KG1 (cell line): Measurements from ENCODE around the gene SCUBE1.

ENCODE experiments used
- DNase-seq: peaks from one replicate; lab custom pipeline; 2025; lab: John Stamatoyannopoulos, UW

Gene SCUBE1

DNA sequence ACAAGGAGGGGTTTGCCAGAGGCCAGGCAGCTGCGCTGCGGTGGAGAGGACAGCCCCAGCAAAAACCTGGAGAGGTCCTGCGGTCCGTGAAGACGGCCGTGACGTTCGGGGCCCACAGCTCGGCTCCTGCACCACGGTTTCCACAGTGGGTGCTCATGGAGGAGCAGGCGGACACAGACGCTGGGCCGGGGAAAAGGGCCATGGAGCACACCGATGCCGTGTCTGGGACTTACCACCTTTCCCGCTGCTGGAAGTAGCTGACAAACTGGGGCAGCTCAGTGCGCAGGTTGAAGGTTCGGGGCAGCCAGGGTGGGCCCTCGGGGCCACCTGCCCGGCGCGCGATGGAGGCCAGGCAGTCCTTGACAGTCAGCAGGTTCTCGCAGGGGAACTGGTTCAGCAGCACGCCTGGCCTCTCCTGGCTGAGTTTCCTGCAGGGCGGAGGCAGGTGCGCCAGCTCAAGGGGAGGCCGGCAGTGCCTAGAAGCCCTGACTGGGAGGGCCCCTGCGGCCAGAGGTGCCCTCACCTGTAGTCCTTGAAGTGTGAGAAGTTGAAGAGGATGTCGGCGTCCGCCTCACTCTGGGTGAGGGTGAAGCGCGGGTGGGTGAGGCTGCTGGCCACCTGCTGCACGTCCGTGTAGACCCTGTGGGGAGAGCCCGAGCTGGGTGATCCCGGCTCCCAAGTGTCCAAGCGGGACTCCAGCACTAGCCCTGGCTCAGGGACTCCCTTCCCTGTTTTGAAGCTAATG lies 169.0 kb downstream of the SCUBE1 start:
- DNase-seq: no peak

DNA sequence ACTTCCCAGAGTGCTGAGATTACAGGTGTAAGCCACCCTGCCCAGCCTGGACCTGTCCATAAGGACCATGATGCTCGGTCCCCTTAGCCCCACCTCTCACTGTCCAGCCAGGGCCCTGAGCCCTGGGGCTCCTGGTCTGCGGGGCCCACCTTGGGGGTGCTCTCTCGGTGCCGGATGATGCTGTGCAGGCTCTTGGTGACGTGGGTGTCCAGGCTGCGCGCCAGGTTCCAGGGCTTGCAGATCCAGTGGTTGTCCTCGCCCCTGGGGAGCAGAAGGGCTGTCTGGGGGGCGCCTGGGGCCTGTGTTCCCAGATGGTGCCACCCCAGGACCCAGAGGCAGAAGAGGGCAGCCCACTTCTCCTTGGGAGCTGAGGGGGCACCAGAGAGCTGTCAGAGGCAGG lies 169.6 kb downstream of the SCUBE1 start:
- DNase-seq: no peak

GRCh38 chr22:43172191-43172590 lies 171.0 kb downstream of the SCUBE1 start:
- no peak for DNase-seq

GRCh38 chr22:43171607-43172006 lies 171.6 kb downstream of the SCUBE1 start:
- no peak for DNase-seq

DNA sequence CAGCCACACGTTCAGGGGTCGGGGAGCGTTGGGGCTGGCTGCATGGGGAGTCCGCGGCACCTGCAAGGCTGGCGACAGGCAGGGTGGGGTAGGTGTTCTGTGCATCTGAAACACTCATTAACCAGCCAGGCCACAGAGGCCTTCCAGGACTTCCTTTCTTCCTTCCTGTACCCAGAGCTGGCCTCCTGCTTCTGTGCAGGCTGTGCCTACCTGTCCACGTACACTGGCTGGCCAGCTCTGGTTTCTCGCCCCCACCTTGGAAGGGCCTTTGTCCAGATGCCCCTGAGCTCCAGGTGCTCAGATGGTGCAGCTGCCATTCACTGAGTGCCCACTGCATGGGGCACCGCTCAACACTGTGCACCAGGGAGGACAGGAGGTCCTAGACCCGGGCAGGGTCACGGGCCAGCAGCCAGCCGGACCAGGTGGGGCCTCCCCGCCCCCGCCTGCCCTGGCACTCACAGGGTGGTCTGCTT lies 172.1 kb downstream of the SCUBE1 start:
- no peak for DNase-seq

GRCh38 chr22:43170131-43170480 lies 173.1 kb downstream of the SCUBE1 start:
- DNase-seq: no peak

- no peak for DNase-seq
These were observed 173.7 kb downstream of the SCUBE1 start for GRCh38 chr22:43169310-43170130.

GRCh38 chr22:43168471-43169309 lies 174.5 kb downstream of the SCUBE1 start:
- DNase-seq: no peak

- DNase-seq: no peak
These were observed 176.1 kb downstream of the SCUBE1 start for GRCh38 chr22:43167001-43167589.

GRCh38 chr22:43166132-43166930 lies 176.8 kb downstream of the SCUBE1 start:
- DNase-seq: no peak

DNA sequence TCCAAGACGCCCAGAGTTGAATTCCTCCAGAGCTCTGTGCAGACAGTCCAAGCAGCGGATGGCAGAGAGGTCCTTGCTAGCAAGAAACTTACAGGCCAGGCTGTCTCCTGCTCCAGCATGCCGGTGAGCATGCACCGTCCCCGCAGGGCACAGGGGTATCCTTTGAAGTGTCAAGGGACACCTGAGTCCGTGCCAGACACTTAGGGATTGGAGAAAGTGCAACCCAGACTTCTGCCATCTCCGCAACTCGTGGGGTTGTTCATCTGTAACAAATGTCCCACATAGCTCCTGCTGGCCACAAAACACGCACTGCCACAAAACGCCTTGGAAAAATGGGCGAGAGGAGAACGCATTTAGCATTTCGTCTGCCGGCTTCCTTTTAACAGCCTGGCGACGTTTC lies 178.5 kb downstream of the SCUBE1 start:
- no peak for DNase-seq

DNA sequence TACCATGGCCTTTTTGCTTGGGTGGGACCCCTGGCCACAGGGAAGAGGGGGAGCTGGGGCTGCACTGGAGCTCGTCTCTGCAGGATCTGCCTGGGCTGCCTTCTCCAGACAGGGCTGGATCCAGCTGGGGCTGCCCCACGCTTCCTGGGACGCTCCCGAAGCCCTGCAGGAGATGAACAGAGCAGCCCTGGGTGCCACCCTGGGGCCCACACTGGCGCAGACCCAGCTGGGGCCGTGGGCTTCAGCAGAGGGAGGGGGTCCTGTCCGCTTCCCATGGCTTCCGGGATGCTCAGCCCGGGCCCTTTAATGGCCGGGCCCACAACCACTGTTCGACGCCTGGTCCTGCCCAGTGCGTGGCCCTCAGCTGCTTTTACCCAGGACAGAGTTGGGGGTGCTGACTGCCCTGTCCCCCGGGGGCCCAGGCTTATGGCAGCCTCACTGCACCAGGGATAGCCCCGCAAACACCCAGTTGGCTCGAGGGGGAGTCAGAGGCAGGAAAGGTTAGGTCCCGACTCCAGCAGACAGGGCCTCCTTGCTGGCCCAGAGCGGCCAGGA lies 179.9 kb downstream of the SCUBE1 start:
- DNase-seq: no peak

DNA sequence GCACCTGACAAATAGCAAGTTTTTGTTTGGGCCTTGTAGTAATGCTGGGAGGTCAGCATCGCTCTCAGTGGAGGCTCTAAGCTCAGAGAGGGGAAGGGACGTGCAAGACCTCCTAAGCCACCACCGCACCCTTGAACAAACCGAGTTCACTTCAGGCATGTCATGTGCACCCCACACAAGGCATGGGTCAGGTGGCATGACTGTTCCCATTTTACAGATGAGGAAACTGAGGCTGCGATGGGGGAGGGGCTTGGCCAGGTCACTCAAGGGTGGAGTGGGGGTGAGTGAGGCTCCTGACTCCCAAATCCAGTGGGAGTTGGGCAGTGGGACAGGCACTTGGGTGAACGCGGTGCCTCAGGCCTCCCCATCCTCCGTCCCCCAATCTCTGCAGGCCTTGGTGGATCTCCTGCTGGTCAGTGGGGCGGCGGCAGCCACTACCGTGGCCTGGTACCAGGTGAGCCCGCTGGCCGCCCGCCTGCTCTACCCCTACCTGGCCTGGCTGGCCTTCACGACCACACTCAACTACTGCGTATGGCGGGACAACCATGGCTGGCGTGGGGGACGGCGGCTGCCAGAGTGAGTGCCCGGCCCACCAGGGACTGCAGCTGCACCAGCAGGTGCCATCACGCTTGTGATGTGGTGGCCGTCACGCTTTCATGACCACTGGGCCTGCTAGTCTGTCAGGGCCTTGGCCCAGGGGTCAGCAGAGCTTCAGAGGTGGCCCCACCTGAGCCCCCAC lies 180.6 kb downstream of the SCUBE1 start:
- no peak for DNase-seq

GRCh38 chr22:43160497-43161126 lies 182.6 kb downstream of the SCUBE1 start:
- no peak for DNase-seq

DNA sequence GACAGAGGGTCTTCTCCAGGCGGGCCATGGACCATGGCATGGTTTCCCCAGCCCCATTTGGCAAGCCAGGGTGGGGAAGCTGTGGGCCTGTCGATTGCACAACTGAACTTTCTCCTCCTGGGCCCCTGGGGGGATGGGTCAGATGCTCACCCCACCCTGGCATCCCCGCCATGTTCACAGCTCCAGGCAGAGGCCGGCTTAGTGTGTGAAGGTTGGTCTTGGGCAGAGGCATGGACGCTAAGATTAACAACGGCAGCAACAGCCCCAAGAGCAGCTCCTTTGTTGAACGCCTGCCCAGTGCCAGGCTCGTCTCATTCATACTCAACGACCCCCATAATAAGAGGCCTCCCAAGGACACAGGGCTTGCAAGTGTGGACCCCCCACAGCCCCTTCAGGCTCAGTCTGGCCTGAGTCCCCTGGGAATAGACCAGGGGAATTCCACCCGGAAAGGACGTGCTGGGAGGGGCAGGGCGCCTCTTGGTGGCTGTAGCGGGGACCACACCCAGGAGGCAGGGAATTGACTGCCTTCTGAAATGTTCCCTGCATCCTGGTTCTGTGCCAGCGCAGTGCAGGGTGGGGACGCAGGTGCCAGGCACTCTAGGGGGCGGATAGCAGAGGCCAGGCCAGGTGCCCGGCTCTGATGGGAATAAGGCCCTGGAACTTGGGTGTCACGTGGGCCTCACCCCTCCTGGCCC lies 183.5 kb downstream of the SCUBE1 start:
- no peak for DNase-seq

DNA sequence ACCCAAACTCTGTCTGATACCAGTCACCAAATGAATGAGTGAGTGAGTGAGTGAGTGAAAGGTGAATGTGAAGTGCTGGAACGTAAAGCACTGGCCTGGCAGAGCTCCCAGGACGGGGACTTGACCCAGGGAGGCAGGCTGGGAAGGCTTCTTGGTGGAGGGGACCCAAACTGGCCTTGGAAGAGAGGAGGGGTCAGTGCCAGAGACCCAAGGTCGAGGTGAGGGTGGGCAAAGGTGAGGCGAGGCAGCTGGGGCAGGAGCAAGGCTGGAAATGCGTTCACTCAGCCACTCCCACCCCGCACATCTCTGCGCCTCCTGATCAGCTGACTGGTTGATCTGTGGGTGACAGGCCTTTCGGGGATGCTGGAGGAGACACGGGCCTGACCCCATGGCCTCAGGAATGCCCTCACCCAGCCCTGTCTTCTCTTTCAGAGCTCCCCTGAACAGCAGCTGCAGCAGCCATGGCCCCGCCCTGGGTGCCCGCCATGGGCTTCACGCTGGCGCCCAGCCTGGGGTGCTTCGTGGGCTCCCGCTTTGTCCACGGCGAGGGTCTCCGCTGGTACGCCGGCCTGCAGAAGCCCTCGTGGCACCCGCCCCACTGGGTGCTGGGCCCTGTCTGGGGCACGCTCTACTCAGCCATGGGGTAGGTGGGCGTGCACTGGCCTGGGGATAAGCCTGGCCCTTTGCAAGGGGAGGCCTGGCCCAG lies 184.2 kb downstream of the SCUBE1 start:
- DNase-seq: no peak

DNA sequence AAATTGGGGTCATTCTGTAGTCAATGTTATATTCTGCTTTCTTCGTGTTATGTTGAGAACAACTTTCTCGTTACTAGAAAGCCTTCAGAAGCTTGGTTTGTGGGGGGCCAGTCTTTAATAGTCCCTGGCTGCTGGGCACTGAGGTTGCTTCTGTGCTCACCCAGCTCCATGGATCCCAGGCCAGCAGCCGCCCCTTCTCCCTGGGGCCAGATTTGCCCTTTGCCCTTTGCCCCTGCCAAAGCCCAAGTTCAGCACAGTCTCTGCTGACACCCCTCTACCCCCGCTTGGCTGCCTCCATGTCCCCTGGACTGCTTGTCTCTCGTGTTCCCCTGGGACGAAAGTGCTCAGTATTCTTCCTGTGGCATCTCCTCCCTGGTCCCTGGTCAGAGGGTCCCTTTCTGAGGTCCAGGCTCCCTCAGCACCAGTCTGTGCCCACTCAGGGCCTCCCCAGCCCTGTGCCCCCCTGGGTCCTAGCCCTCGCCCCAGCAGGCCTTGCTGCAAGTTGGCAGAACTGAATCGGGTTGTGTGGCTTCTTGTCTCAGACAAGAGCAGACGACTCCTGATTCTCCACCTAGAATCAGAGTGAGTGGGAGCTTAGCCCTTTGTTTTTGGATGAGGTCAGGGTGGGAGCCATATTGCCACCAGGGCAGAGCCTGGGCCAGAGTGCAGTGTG lies 185.2 kb downstream of the SCUBE1 start:
- no peak for DNase-seq

- no peak for DNase-seq
These were observed 186.8 kb downstream of the SCUBE1 start for GRCh38 chr22:43156413-43156812.
